Calu3 (cell line): ENCODE results near the gene CYP46A1. TPM values are rescaled to one million over a fixed set of nuclear protein-coding genes. Genes with fewer than 3 reads are reported as not detected.

Source experiments
- BruUV-seq: library from RNA; stranded (reverse); fragments of 400-500 nt; replicated peaks from 2 replicates; lab custom pipeline; 2021; lab: Mats Ljungman, UMichigan
- CTCF ChIA-PET: fragments of 300-600 bp; sonication (Branson Sonifier 250); formaldehyde crosslinking; loops from one replicate; lab custom pipeline; 2022; ENCODE audit warnings: antibody characterized with exemption; lab: Charles Lee
- DNase-seq: peaks from one replicate; pipeline ENCODE4 v3.0.0; 2022
- H3K27ac Mint-ChIP-seq: one replicate; pipeline ENCODE4 v1.8.0; 2022; ENCODE audit warnings: mixed read lengths; ENCODE audit not compliant: unreplicated experiment
- H3K27me3 Mint-ChIP-seq: one replicate; pipeline ENCODE4 v1.8.0; 2022; ENCODE audit warnings: mixed read lengths; ENCODE audit not compliant: unreplicated experiment
- H3K36me3 Mint-ChIP-seq: one replicate; pipeline ENCODE4 v1.8.0; 2022; ENCODE audit warnings: mild to moderate bottlenecking, moderate library complexity, mixed read lengths; ENCODE audit not compliant: insufficient read depth, unreplicated experiment
- H3K4me1 Mint-ChIP-seq: one replicate; pipeline ENCODE4 v1.8.0; 2022; ENCODE audit warnings: mild to moderate bottlenecking, low read depth, mixed read lengths; ENCODE audit not compliant: unreplicated experiment
- H3K4me3 Mint-ChIP-seq: one replicate; pipeline ENCODE4 v1.8.0; 2022; ENCODE audit warnings: mild to moderate bottlenecking, low read depth, moderate library complexity, mixed read lengths; ENCODE audit not compliant: unreplicated experiment
- H3K9me3 Mint-ChIP-seq: one replicate; pipeline ENCODE4 v1.8.0; 2022; ENCODE audit warnings: low read depth, mixed read lengths; ENCODE audit not compliant: unreplicated experiment
- CTCF ChIP-seq: fragments of 200-600 bp; IDR thresholded peaks from one replicate; pipeline ENCODE4 v1.8.0; 2022; ENCODE audit warnings: antibody characterized with exemption; ENCODE audit not compliant: unreplicated experiment
- intact Hi-C: fragments of 100-400 bp; cut with micrococcal nuclease; formaldehyde crosslinking; loops from one replicate; pipeline ENCODE4 v1.10.0; 2022; ENCODE audit not compliant: unreplicated experiment
- total RNA-seq: library from RNA; stranded (reverse); gene quantifications from 2 replicates; pipeline ENCODE4 v1.2.3, GENCODE V29; 2022

The CYP46A1 gene
- total RNA-seq, 1 experiment from 2014 or later, result not detected

GRCh38 chr14:99753225-99754140 is 69.4 kb downstream of the CYP46A1 start:
- H3K36me3 Mint-ChIP-seq, result peaks cover 7% of the 10 kb centered on the region
- CTCF ChIA-PET, result interaction anchor here (1.0 to 1.4 kb wide), 2 partner anchors 12 to 16 kb away, joined by 3 to 10 read pairs; no protein-coding TSS in a partner anchor
- H3K4me3 Mint-ChIP-seq, result peak overlapping the region; percentile 50
- intact Hi-C loops, result no loop called here
- H3K27ac Mint-ChIP-seq, result peak overlapping the region; percentile 83
- no TSS peak for BruUV-seq
- no peak for TF ChIP-seq CTCF
- H3K4me1 Mint-ChIP-seq, result peaks cover 60% of the 10 kb centered on the region
- no peak for DNase-seq
- H3K9me3 Mint-ChIP-seq, result no peaks in the 10 kb centered on the region
- no peaks in the 10 kb centered on the region for H3K27me3 Mint-ChIP-seq

- Mint-ChIP-seq H3K4me1 (peaks cover 60% of the 10 kb centered on the region), H3K36me3 (peaks cover 7% of the 10 kb centered on the region), H3K27me3 (no peaks in the 10 kb centered on the region), H3K4me3 (no peak overlapping the region), H3K9me3 (no peaks in the 10 kb centered on the region), H3K27ac (no peak overlapping the region)
- no peak for TF ChIP-seq CTCF
- CTCF ChIA-PET, result interaction anchor here (0.9 to 1.3 kb wide), 4 partner anchors 14 to 60 kb away, joined by 3 to 6 read pairs (median 4); no protein-coding TSS in a partner anchor
- no peak for DNase-seq
- intact Hi-C loops, result no loop called here
- BruUV-seq, result no TSS peak
These were observed 70.3 kb downstream of the CYP46A1 start for GRCh38 chr14:99754141-99755067.

GRCh38 chr14:99755068-99755405 is 70.9 kb downstream of the CYP46A1 start:
- no TSS peak for BruUV-seq
- no peak for TF ChIP-seq CTCF
- H3K27ac Mint-ChIP-seq, result no peak overlapping the region
- no peaks in the 10 kb centered on the region for H3K27me3 Mint-ChIP-seq
- H3K4me3 Mint-ChIP-seq, result no peak overlapping the region
- intact Hi-C loops, result no loop called here
- peaks cover 7% of the 10 kb centered on the region for H3K36me3 Mint-ChIP-seq
- CTCF ChIA-PET, result interaction anchor here (0.9 to 1.3 kb wide), 4 partner anchors 15 to 59 kb away, joined by 3 to 6 read pairs (median 4); no protein-coding TSS in a partner anchor
- H3K9me3 Mint-ChIP-seq, result no peaks in the 10 kb centered on the region
- no peak for DNase-seq
- H3K4me1 Mint-ChIP-seq, result peaks cover 60% of the 10 kb centered on the region
